ENCODE results near the gene ATRNL1.

The ATRNL1 gene

GRCh38 chr10:115854740-115855435, 761.7 kb downstream of the ATRNL1 start:
- no peak for DNase-seq

DNA sequence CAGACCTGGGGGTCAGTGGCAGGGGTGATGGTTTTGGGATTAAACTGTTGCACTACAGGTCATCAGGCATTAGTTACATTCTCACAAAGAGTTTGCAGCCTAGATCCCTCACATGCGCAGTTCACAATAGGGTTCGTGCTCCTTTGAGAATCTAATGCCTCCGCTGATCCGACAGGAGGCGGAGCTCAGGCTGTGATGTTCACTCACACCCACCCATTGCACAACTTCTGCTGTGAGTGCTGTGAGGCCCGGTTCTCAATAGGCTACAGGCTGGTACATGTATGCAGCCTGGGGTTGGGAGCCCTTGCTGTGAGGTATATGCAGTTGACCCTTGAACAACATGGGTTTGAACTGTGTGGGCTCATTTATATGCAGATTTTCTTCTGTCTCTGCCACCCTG, 763.4 kb downstream of the ATRNL1 start:
- no peak for DNase-seq

- DNase-seq = no peak
Measured at GRCh38 chr10:115857856-115858255, 764.7 kb downstream of the ATRNL1 start.

DNA sequence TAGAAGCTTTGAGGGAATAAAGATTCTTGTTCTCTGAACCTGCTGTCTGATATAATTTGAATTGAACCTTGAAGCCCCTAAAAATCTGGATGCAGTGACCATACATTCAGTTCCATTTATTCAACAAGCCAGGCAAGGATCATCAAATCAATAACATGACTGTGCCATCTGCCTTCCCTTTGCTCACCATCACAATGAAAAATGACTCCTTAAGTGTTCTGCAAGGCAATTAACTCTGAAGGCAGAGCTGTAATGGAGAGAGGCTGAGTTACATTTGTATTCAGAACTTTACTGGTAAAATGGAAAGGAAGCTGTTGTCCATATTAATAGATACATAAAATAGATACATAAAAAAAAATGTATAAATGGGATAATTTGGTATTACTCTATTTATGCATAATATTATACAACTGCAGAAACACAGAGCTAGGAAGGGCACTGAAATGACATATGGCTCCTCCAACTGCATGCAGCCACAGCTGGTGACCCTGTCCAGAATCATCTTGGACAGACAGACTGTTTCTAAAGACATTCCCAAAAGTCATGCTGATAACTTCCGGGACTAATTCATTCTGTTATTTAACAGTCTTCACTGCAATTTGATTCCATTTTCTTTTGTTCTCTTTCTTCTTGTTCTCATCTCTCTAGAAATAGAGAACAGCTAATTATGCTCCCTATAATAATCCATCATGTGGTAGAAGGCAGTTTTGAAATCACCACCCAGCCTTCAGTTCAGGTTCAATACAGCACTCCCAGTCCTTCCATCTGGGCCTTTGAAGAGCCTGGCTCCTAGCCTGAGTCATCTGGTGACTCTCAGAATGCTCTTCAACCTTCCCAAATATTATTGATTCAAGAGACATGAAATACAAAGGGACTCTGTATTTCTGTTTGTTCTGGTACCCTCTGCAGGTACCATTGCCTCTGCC, 767.3 kb downstream of the ATRNL1 start:
- no peak for DNase-seq

DNA sequence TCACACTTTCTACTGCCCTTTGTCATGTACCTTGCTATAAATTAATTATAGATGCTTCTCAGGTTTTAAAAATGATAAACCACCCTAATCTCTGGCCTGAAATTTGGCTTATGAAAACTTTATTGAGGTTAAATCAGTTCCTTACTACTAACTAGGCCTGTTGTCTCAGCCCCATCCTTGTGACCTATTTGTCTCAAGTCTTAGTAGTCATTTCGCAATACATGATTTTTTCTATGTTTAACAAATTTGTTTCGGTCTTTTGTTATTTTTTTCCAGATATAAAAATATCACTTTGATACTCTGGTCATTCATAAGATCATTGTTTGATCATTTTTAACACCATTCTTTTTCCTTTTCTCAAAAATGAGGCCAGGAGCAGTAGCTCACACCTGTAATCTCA, 768.3 kb downstream of the ATRNL1 start:
- no peak for DNase-seq

DNA sequence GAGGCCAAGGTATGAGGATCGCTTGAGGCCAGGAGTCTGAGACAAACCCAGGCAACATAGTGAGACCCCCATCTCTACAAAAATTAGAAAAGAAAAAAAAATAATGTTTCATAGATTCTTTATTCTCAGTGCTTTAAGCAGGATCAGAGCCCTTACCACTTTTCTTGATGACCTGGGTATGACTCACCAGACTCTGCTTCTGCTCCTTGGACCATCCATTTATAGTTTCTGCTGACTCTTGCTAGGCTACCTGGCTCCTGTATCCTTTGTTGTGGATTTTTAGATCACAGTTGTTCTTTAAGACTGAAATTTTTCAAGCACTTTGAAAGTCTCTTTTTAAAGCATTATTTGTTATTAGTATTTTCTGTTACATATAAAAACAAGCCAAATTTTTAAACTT, 768.7 kb downstream of the ATRNL1 start:
- no peak for DNase-seq

DNA sequence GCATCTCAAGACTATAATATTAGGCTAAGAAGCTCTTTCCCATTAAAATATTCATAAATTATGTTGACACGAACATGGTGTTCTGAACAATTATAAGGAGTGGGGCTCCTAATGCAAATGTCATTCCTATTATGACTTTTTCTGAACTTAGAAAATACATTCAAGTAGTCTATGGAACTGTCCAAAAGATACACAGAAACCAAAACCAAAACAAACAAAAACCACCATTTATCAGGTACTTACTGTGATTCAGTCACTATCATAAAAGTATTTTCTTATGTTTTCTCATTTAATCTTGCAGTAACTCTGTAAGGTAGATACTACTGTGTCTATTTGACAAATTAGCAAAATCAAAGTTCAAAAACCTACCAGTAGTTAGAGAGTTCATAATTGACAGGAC, 773.0 kb downstream of the ATRNL1 start:
- DNase-seq = no peak

- DNase-seq = no peak
Measured at GRCh38 chr10:115866691-115867090, 773.5 kb downstream of the ATRNL1 start.

DNA sequence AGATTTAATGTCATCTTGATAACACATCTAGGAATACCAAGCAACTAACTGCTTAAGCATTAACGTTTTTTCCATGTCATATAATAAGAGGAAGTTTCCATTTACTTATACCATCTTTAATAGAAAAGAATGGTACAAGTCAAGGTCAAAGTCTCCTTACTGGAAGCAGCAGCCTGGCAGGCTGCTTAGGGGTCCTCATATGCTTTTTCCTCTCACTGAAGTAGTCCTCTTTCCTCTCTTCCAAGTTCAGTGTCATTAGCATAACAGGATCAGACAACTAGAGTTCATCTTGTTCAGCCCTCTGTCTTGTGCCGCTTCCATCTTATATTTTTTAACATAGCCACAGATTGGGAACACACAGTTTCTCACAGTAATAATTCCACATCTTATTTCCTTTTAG, 774.1 kb downstream of the ATRNL1 start:
- no peak for DNase-seq

- DNase-seq = no peak
Measured at GRCh38 chr10:115871855-115872254, 778.7 kb downstream of the ATRNL1 start.

GRCh38 chr10:115875172-115875571, 782.0 kb downstream of the ATRNL1 start:
- DNase-seq = no peak

DNA sequence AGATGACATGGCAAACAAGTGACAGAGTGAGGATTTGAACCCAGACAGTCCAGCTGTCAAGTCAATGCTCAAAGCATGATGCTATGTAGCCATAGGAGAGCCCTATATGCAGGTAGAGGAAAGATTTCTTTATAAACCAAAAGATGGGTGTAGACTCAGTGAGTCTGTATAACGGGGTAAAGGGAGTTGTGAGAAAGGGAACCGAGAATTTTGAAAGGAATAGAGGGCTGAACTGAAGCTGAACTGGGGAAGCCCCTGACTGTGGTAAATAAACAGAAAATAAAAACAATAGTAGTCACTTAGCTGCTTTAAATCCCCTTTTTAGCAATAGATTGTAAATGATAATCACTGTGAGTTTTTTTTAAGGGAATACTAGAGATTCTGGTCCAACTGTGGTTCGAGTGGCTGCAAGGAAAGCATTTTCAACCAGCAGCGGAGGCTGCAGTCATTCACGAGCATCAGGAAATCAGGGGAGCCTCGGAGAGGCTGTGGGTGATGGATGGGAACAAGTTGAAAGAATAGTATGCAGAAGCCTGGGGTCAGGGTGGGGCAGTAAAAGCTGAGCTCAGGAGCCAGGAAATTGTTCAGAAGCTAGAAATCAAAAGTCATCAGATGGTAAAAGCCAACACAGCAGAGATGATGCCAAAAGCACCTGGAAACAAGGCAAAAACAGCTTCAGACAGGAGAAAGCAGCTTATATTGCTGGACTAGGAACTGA, 786.4 kb downstream of the ATRNL1 start:
- DNase-seq = no peak

- DNase-seq = no peak
Measured at GRCh38 chr10:115882021-115882420, 788.9 kb downstream of the ATRNL1 start.

- DNase-seq = no peak
Measured at GRCh38 chr10:115883372-115883771, 790.2 kb downstream of the ATRNL1 start.

DNA sequence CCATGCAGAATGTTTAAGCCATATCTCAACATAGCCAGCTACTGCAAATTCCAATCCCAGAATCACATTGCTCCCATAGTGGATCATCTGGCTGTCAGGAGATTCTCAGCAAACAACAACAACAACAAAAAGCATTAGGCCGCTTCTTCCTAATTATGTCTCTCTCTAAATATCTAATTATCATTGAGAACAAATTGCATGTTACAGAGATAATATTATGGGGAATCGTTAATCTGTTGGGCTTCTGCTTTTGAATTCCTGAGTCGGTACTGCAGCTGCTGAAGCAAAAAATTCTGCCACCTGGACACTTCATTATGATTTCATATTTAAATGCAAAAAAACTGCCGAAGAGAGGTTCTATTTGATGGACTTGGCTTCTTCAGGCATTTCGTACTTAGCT, 791.2 kb downstream of the ATRNL1 start:
- DNase-seq = no peak

DNA sequence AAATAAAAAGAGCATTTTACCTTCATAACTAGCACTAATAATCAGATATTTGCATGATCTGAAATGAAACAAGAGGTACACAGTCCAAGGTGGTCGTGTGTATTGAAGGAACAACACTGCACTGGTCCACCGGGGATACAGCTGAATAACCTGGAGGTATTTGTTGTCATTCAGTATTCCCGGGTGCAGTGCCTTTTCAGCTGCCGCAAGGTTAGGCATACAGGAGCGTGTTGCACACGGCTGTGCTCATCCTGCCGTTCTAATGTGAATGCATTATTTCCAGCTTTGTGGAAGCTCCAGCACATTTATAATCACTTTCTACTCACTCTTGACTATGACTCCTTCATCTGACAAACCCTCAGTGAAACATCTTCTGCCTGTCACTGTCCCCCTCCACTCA, 802.0 kb downstream of the ATRNL1 start:
- DNase-seq = no peak

DNA sequence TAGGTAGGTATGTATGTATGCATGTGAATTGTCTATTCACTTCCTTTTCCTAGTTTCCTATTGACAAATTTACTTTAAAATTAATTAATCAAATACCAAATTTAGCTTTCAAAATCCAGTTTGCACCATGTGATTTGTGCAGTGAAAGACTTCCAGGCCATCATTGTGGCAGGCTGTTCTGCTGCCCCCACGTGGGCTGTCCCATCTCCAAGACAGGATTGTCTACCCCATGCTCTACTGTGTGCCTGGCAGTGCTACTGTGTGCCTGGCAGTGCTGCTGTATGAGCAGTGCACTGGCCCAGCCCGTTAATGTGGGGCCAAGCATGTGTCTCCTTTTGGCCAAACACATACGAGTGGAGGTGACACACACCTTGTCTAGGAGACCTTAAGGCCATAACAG, 805.1 kb downstream of the ATRNL1 start:
- no peak for DNase-seq

GRCh38 chr10:115902596-115902995, 809.4 kb downstream of the ATRNL1 start:
- no peak for DNase-seq

- DNase-seq = no peak
Measured at GRCh38 chr10:115903207-115903606, 810.0 kb downstream of the ATRNL1 start.

DNA sequence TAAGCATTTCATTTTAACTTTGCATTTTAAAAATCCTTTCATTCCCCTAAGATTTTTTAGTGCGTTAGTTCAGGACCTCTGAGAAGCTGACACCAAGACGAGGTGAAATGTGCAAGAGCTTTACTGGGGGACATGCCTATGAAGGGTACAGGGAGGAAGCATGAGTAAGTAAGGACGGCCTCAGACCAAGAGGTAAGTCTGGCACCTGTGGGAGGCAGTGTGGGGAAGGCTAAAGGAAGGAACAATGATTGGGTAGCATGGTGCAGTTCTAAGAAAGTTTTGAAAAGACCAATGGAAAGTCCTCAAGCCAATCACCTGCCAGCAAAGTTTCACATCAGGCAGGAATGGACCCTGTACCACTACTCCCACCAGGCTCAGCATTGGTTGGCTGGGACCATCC, 810.7 kb downstream of the ATRNL1 start:
- no peak for DNase-seq

GRCh38 chr10:115909037-115909436, 815.9 kb downstream of the ATRNL1 start:
- no peak for DNase-seq

GRCh38 chr10:115909962-115910731, 817.0 kb downstream of the ATRNL1 start:
- DNase-seq = no peak

GRCh38 chr10:115914475-115914874, 821.3 kb downstream of the ATRNL1 start:
- DNase-seq = no peak

Measured in CD4-positive, alpha-beta T cell treated with Interleukin-12 subunit alpha and Interleukin-12 subunit beta, for 1 hour (primary cell).